ENCODE data around the gene KCNIP3. TPM values are rescaled to one million over a fixed set of nuclear protein-coding genes. Genes with fewer than 3 reads are reported as not detected.

The KCNIP3 gene
- polyA plus RNA-seq, 1 of the 3 experiments (the other 2 are of a cell fraction), result 0.97 TPM

GRCh38 chr2:95357717-95358280, 60.7 kb downstream of the KCNIP3 start:
- CTCF ChIA-PET, result interaction anchor here (0.9 to 2.8 kb wide), 3 partner anchors 9 to 12 kb away, joined by 3 to 18 read pairs (median 3); no protein-coding TSS in a partner anchor
- H3K4me3 ChIP-seq (ENCODE audit: low read depth in 2 of 2, low read length in 1 of 2), result no peak overlapping the region

GRCh38 chr2:95359031-95359430, 61.9 kb downstream of the KCNIP3 start:
- CTCF ChIA-PET, result interaction anchor here (2.8 kb wide), 1 partner anchor 14 kb away, joined by 18 read pairs; no protein-coding TSS in a partner anchor
- Histone ChIP-seq H2AFZ (ENCODE audit: low read depth) (no peak overlapping the region), H3K36me3 (replicated peaks in 1 of 2; ENCODE audit: control insufficient read depth in 1 of 2, insufficient read depth in 2 of 2, low read length in 1 of 2) (no peaks in the 10 kb centered on the region), H3K4me2 (no peak overlapping the region), H3K9me3 (no peaks in the 10 kb centered on the region), H4K20me1 (ENCODE audit: insufficient read depth) (no peaks in the 10 kb centered on the region), H3K9ac (no peak overlapping the region), H3K27ac (ENCODE audit: low read depth in 2 of 2, low read length in 1 of 2) (no peak overlapping the region), H3K79me2 (ENCODE audit: insufficient read depth) (no peaks in the 10 kb centered on the region), H3K9me2 (no peaks in the 10 kb centered on the region), H3K4me1 (ENCODE audit: control insufficient read depth in 1 of 2, insufficient read depth in 2 of 2, low read depth in 1 of 2, low read length in 1 of 2) (no peaks in the 10 kb centered on the region), H3K27me3 (ENCODE audit: insufficient read depth) (peaks cover 5% of the 10 kb centered on the region; the same call in 1 of the 2 replicates), H3K4me3 (ENCODE audit: low read depth in 2 of 2, low read length in 1 of 2) (no peak overlapping the region), H3F3A (replicated peaks; ENCODE audit: insufficient read depth) (no peaks in the 10 kb centered on the region)
- TF ChIP-seq FOSL2 (IDR thresholded peaks at IDR 0.05; ENCODE audit: borderline replicate concordance, low read depth) (peak; percentile 38), RAD21 (IDR thresholded peaks at IDR 0.05; ENCODE audit: low read length) (no peak), JUND (IDR thresholded peaks at IDR 0.05) (0 out of 2 replicates have a peak, but pooled peaks have one; percentile 24)
- POLR2A ChIA-PET, result no interaction called here
- 16% methylated on average over 3 of the region's 3 CpGs for WGBS (ENCODE audit: low lambda C conversion rate)
- no peak for DNase-seq

More at GRCh38 chr2:95357717-95358280, 60.7 kb downstream of the KCNIP3 start:
- no peak overlapping the region for H3K9ac ChIP-seq
- no peak for DNase-seq
- H3K27me3 ChIP-seq (ENCODE audit: insufficient read depth), result peaks cover 5% of the 10 kb centered on the region; the same call in 1 of the 2 replicates
- H3K27ac ChIP-seq (ENCODE audit: low read depth in 2 of 2, low read length in 1 of 2), result no peak overlapping the region
- no peak overlapping the region for H3K4me2 ChIP-seq
- TF ChIP-seq NRF1 (IDR thresholded peaks at IDR 0.05; ENCODE audit: low read depth, low read length), result no peak
- no peak for TF ChIP-seq MEF2A (IDR thresholded peaks at IDR 0.05; ENCODE audit: borderline replicate concordance, low read depth)
- no peak for TF ChIP-seq TCF12 (IDR thresholded peaks at IDR 0.05)
- no peak for TF ChIP-seq USF2 (IDR thresholded peaks at IDR 0.05; ENCODE audit: borderline replicate concordance, low read depth, low read length)
- TF ChIP-seq GATA2 (CRISPR knock-in tag; IDR thresholded peaks at IDR 0.05), result no peak
- TF ChIP-seq FOXM1 (IDR thresholded peaks at IDR 0.05; ENCODE audit: low read depth), result no peak
- H2AFZ ChIP-seq (ENCODE audit: low read depth), result no peak overlapping the region
- WGBS (ENCODE audit: low lambda C conversion rate), result 20% methylated on average over 4 of the region's 6 CpGs
- POLR2A ChIA-PET, result no interaction called here
- no peaks in the 10 kb centered on the region for H3K9me3 ChIP-seq
- no peaks in the 10 kb centered on the region for H3F3A ChIP-seq (replicated peaks; ENCODE audit: insufficient read depth)
- H4K20me1 ChIP-seq (ENCODE audit: insufficient read depth), result no peaks in the 10 kb centered on the region
- H3K79me2 ChIP-seq (ENCODE audit: insufficient read depth), result no peaks in the 10 kb centered on the region
- no peaks in the 10 kb centered on the region for H3K9me2 ChIP-seq
- H3K36me3 ChIP-seq (replicated peaks in 1 of 2; ENCODE audit: control insufficient read depth in 1 of 2, insufficient read depth in 2 of 2, low read length in 1 of 2), result no peaks in the 10 kb centered on the region
- no peaks in the 10 kb centered on the region for H3K4me1 ChIP-seq (ENCODE audit: control insufficient read depth in 1 of 2, insufficient read depth in 2 of 2, low read depth in 1 of 2, low read length in 1 of 2)

- Histone ChIP-seq H3K79me2 (ENCODE audit: insufficient read depth) (no peaks in the 10 kb centered on the region), H3K9me2 (no peaks in the 10 kb centered on the region), H3K4me2 (no peak overlapping the region), H2AFZ (ENCODE audit: low read depth) (no peak overlapping the region), H3K9me3 (no peaks in the 10 kb centered on the region), H3K4me3 (ENCODE audit: low read depth in 2 of 2, low read length in 1 of 2) (no peak overlapping the region), H3K27ac (ENCODE audit: low read depth in 2 of 2, low read length in 1 of 2) (no peak overlapping the region), H3K27me3 (ENCODE audit: insufficient read depth) (peaks cover 10% of the 10 kb centered on the region; the same call in 1 of the 2 replicates), H3K9ac (no peak overlapping the region), H4K20me1 (ENCODE audit: insufficient read depth) (no peaks in the 10 kb centered on the region), H3K4me1 (ENCODE audit: control insufficient read depth in 1 of 2, insufficient read depth in 2 of 2, low read depth in 1 of 2, low read length in 1 of 2) (no peaks in the 10 kb centered on the region), H3F3A (replicated peaks; ENCODE audit: insufficient read depth) (no peaks in the 10 kb centered on the region), H3K36me3 (replicated peaks in 1 of 2; ENCODE audit: control insufficient read depth in 1 of 2, insufficient read depth in 2 of 2, low read length in 1 of 2) (no peaks in the 10 kb centered on the region)
- 18% methylated on average over 2 of the region's 5 CpGs for WGBS (ENCODE audit: low lambda C conversion rate)
- DNase-seq, result no peak
- ChIA-PET POLR2A (no interaction called here), CTCF (interaction anchor here (2.8 kb wide), 1 partner anchor 14 kb away, joined by 18 read pairs; no protein-coding TSS in a partner anchor)
- TF ChIP-seq YY1 (IDR thresholded peaks at IDR 0.05; ENCODE audit: low read depth), result no peak
- TF ChIP-seq IRF3 (IDR thresholded peaks at IDR 0.05; ENCODE audit: low read depth, low read length), result no peak
- TF ChIP-seq SMC3 (IDR thresholded peaks at IDR 0.05; ENCODE audit: low read depth, low read length), result no peak
- TF ChIP-seq CHD2 (IDR thresholded peaks at IDR 0.05; ENCODE audit: low read length, partially characterized antibody), result no peak
- TF ChIP-seq RXRA (IDR thresholded peaks at IDR 0.05; ENCODE audit: borderline replicate concordance, low read depth), result no peak
- TF ChIP-seq RAD21 (IDR thresholded peaks at IDR 0.05; ENCODE audit: low read length), result no peak
- no peak for TF ChIP-seq FOXJ3 (CRISPR knock-in tag; IDR thresholded peaks at IDR 0.05)
- TF ChIP-seq POLR2AphosphoS5 (IDR thresholded peaks at IDR 0.05; ENCODE audit: low read depth, low read length), result no peak
- no peak for TF ChIP-seq USF1 (IDR thresholded peaks at IDR 0.05; ENCODE audit: borderline replicate concordance, low read depth)
- TF ChIP-seq FOXM1 (IDR thresholded peaks at IDR 0.05; ENCODE audit: low read depth), result no peak
- no peak for TF ChIP-seq SIN3A (IDR thresholded peaks at IDR 0.05; ENCODE audit: borderline replicate concordance, low read depth, low read length)
- TF ChIP-seq RCOR1 (IDR thresholded peaks at IDR 0.05; ENCODE audit: low read length), result no peak
These were observed 62.4 kb downstream of the KCNIP3 start for GRCh38 chr2:95359501-95359930.
